Gastroesophageal sphincter (tissue), 4 donors: Measurements from ENCODE around the gene TSPAN9. TPM values are rescaled to one million over a fixed set of nuclear protein-coding genes. Genes with fewer than 3 reads are reported as not detected.

Experiments
- ATAC-seq: fragments of 150-250 bp; one replicate; pipeline ENCODE4 v1.9.1; 2016; ENCODE audit warnings: mild to moderate bottlenecking, moderate library complexity
- H3K27ac ChIP-seq, 4 donors: fragments of 200-600 bp; sonication (generic) in 3 of 4; 1 replicate in 3 of 4; 2 replicates in 1 of 4; pipeline ENCODE4 v1.5.1; 2016 to 2019
- H3K27me3 ChIP-seq: fragments of 200-600 bp; sonication (generic); one replicate; pipeline ENCODE4 v1.5.1; 2019
- H3K36me3 ChIP-seq, 2 donors: fragments of 200-600 bp; sonication (generic); one replicate each; pipeline ENCODE4 v1.5.1; 2019; ENCODE audit warnings: control low read depth in 1 of 2
- H3K4me1 ChIP-seq, 3 donors: fragments of 200-600 bp; sonication (generic); 1 replicate in 2 of 3; 2 replicates in 1 of 3; pipeline ENCODE4 v1.5.1; 2016 to 2019; ENCODE audit warnings: control low read depth in 2 of 3
- H3K4me3 ChIP-seq, 2 donors: fragments of 200-600 bp; sonication (generic); one replicate each; pipeline ENCODE4 v1.5.1; 2019; ENCODE audit warnings: mild to moderate bottlenecking in 1 of 2, moderate library complexity in 1 of 2
- H3K9me3 ChIP-seq, 3 donors: fragments of 200-600 bp; sonication (generic); one replicate each; pipeline ENCODE4 v1.5.1; 2017 to 2019; ENCODE audit warnings: control low read depth in 2 of 3
- EP300 ChIP-seq: sonication (generic); formaldehyde crosslinking; IDR thresholded peaks from one replicate; pipeline ENCODE4 v1.6.1; 2017; ENCODE audit warnings: antibody characterized with exemption, mild to moderate bottlenecking
- POLR2A ChIP-seq, 2 donors: fragments of 450-650 bp; IDR thresholded peaks; one replicate each; pipeline ENCODE4 v1.6.1; 2017; ENCODE audit warnings: antibody characterized with exemption in 2 of 2, mild to moderate bottlenecking in 2 of 2, moderate library complexity in 1 of 2
- POLR2AphosphoS5 ChIP-seq: sonication (generic); formaldehyde crosslinking; IDR thresholded peaks from one replicate; pipeline ENCODE4 v1.6.1; 2017; ENCODE audit warnings: antibody characterized with exemption
- WGBS, 2 donors: methylation state at CpG; one replicate each; pipeline ENCODE4 v1.1.5; 2018; ENCODE audit warnings: low coverage in 1 of 2; 5-methylcytosine and 5-hydroxymethylcytosine counted together
- total RNA-seq, 4 donors: library from RNA; depleted of rRNA; stranded (reverse); fragments of >200 nt; gene quantifications; one replicate each; pipeline ENCODE4 v1.1.0, GENCODE V29; 2016
- TF ChIP-seq, protein P1 (sequence below), 4 experiments: fragments of 200-600 bp in 2 of 4; fragments of 450-650 bp in 2 of 4; sonication (generic) in 1 of 4; IDR thresholded peaks; one replicate each; pipeline ENCODE4 v1.5.1; 2017 to 2019; ENCODE audit warnings: antibody characterized with exemption in 4 of 4, mild to moderate bottlenecking in 2 of 4, moderate library complexity in 2 of 4

Gene TSPAN9
- total RNA-seq, 4 donors from 2014 or later = 19.5 to 30.2 (median 26.0) TPM

DNA sequence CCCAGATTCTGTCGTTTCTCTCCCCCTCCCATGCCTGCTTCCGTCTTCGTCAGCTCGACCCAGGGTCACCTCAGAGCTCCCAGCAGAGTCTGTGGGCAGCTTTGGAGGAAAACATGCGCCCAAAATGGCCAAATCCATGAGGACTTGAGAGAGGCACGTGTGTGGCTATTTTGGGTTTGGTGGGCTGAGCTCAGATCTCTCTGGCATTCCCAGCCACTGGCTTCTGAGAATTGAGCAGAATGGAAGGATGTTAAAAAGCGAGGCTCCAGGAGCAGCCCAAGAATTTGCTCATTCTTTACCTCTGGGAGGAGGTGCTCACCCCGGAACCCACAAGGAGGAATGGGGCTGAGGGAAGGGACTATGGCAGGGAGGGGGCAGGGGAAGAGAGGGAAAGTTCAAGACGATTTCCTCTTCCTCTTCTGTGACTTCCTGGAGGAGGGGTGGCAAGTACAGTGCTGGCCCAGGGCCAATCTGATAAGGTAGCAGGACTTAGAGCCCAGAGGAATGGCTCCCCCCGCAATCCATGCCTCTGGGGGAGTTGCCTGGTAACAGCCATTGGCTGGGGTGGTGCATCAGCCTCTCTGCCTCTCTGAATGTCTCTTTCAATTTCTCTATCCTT, 20.1 kb downstream of the TSPAN9 start:
- TF ChIP-seq POLR2A (IDR thresholded peaks at IDR 0.05) = no peak
- peak; percentile 37 for TF ChIP-seq POLR2AphosphoS5
- peak overlapping the region in 1 of 2 donors; percentile 17 for H3K4me3 ChIP-seq
- peaks cover 0 to 44% (median 13%) of the 10 kb centered on the region in 3 donors for H3K4me1 ChIP-seq
- H3K27ac ChIP-seq = peak overlapping the region; percentile 8 to 74 (median 68)
- ATAC-seq = peak; percentile 71
- peaks cover 0 to 6% (median 0%) of the 10 kb centered on the region in 3 donors for H3K9me3 ChIP-seq
- H3K27me3 ChIP-seq = no peaks in the 10 kb centered on the region
- peaks cover 0 to 9% of the 10 kb centered on the region in 2 donors for H3K36me3 ChIP-seq
- 15 to 22% methylated on average over 3 to 5 of the region's 10 CpGs for WGBS, 2 donors

DNA sequence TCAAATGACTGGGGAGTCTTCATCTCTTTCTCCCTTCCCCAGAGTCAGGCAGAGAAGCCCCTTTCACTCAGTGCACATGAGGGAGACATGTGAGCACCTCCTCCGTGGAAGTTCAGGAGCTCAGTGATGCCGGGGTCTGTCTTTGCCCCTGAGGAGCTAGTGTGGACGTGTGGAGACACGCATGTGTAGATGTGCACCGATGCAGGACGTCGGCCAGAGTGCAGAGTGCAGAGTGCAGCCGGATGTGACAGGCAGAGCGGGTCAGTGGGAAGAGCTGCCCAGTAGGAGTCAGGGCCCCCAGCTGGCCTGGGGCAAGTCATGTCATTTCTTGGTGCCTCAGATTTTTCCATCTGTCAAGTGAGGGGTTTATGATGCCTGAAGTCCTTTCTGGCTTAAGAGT, 20.7 kb downstream of the TSPAN9 start:
- no peak for ATAC-seq
- Histone ChIP-seq H3K4me1 (peaks cover 0 to 47% (median 16%) of the 10 kb centered on the region in 3 donors), H3K36me3 (peaks cover 0 to 3% of the 10 kb centered on the region in 2 donors), H3K4me3 (peak overlapping the region in 1 of 2 donors; percentile 17), H3K27me3 (no peaks in the 10 kb centered on the region), H3K27ac (peak overlapping the region in 3 of 4 donors; percentile 63 to 74 (median 73)), H3K9me3 (peaks cover 0 to 6% (median 0%) of the 10 kb centered on the region in 3 donors)
- 62% methylated on average over 5 of the region's 9 CpGs; no CpG with 5 or more reads in 1 of the 2 donors for WGBS, 2 donors
- TF ChIP-seq, protein P1, sequence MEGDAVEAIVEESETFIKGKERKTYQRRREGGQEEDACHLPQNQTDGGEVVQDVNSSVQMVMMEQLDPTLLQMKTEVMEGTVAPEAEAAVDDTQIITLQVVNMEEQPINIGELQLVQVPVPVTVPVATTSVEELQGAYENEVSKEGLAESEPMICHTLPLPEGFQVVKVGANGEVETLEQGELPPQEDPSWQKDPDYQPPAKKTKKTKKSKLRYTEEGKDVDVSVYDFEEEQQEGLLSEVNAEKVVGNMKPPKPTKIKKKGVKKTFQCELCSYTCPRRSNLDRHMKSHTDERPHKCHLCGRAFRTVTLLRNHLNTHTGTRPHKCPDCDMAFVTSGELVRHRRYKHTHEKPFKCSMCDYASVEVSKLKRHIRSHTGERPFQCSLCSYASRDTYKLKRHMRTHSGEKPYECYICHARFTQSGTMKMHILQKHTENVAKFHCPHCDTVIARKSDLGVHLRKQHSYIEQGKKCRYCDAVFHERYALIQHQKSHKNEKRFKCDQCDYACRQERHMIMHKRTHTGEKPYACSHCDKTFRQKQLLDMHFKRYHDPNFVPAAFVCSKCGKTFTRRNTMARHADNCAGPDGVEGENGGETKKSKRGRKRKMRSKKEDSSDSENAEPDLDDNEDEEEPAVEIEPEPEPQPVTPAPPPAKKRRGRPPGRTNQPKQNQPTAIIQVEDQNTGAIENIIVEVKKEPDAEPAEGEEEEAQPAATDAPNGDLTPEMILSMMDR (IDR thresholded peaks at IDR 0.05) = no peak
- TF ChIP-seq EP300 (no peak), POLR2A (IDR thresholded peaks at IDR 0.05) (no peak), POLR2AphosphoS5 (no peak)

DNA sequence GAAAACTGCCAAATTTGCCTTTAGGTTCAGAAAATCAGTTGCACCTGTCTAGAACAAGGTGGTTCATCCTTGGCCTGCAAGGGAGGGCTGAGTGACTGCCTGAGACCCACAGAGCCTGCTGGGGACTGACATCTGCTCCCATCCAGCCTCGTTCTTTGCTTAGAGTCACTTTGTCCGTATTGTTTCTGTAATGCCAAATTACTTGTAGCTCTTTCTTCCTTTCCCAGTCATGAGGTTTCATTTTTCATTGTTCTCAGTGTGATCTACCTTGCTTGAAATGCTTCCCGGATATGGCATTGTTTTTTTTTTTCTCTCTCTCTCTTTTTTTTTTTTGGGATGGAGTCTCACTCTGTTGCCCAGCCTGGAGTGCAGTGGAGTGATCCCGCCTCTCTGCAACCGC, 21.3 kb downstream of the TSPAN9 start:
- H3K9me3 ChIP-seq = peaks cover 0 to 6% (median 0%) of the 10 kb centered on the region in 3 donors
- H3K36me3 ChIP-seq = no peaks in the 10 kb centered on the region
- TF ChIP-seq POLR2AphosphoS5 (no peak), EP300 (no peak), POLR2A (IDR thresholded peaks at IDR 0.05) (no peak)
- TF ChIP-seq, protein P1 (IDR thresholded peaks at IDR 0.05) = no peak
- 67 to 71% methylated on average over 4 to 5 of the region's 5 CpGs for WGBS, 2 donors
- peak overlapping the region in 3 of 4 donors; percentile 63 to 74 (median 73) for H3K27ac ChIP-seq
- no peaks in the 10 kb centered on the region for H3K27me3 ChIP-seq
- peaks cover 0 to 52% (median 18%) of the 10 kb centered on the region in 3 donors for H3K4me1 ChIP-seq
- no peak for ATAC-seq
- H3K4me3 ChIP-seq = no peak overlapping the region

DNA sequence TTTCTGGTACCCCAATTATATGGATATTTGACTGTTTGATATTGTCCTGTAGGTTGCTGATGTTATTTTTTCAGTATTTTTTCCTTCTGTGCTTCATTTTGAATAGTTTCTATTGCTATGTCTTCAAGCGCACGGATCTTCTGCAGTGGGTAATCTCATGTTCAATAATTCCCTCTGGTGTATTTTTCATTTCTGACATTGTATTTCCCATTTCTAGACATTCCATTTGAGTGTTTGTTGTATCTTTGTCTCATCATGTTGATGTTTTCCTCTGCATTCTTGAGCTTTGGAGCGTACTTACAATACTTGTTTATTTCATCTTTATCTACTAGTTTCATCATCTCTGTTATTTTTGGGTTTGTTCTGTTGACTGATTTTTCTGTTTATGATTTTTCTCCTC, 22.0 kb downstream of the TSPAN9 start:
- Histone ChIP-seq H3K4me1 (peaks cover 0 to 59% (median 19%) of the 10 kb centered on the region in 3 donors), H3K4me3 (no peak overlapping the region), H3K9me3 (peaks cover 0 to 6% (median 0%) of the 10 kb centered on the region in 3 donors), H3K36me3 (no peaks in the 10 kb centered on the region), H3K27ac (no peak overlapping the region), H3K27me3 (no peaks in the 10 kb centered on the region)
- TF ChIP-seq, protein P1 (IDR thresholded peaks at IDR 0.05) = no peak
- TF ChIP-seq POLR2A (IDR thresholded peaks at IDR 0.05) (no peak), POLR2AphosphoS5 (no peak), EP300 (no peak)
- WGBS, 2 donors = 93 to 95% methylated on average over 3 of the region's 3 CpGs
- ATAC-seq = no peak

DNA sequence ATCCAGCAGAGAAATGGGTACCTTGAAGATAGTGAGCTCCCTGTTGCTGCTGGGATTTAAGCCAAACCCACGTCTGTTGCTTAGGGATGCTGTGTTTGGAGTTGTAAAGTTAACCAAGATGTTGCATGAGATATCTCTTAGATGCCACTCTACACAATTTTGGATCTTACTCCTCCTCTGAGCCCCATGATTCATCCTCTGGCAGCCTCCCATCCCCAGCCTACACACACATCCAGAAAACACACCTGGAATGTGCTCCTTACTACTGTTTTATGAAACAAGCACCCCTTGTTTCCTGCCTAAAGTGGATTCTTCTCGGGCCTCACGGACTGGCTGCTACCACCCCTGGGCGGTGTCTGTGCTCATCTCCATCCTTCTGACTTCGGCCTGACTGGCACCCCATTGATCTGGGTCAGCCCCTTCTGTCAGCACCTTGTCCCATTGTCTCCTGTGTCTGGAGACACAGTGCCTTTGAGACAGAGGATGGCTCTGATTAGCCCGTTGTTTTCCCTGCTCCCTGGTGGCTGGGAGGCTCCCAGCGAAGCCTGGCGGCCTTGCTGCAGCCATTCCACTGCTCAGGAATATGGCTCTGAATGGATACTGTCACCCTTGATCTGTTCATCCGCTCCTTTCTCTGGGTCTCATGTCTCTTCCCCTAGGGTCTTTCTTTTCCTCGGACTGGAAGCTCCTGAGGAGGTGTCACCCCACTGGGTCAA, 24.3 kb downstream of the TSPAN9 start:
- no peak for ATAC-seq
- Histone ChIP-seq H3K27me3 (no peaks in the 10 kb centered on the region), H3K9me3 (peaks cover 0 to 6% (median 0%) of the 10 kb centered on the region in 3 donors), H3K36me3 (no peaks in the 10 kb centered on the region), H3K27ac (no peak overlapping the region), H3K4me1 (peaks cover 0 to 67% (median 23%) of the 10 kb centered on the region in 3 donors), H3K4me3 (no peak overlapping the region)
- no peak for TF ChIP-seq EP300
- TF ChIP-seq, protein P1 (IDR thresholded peaks at IDR 0.05) = no peak
- WGBS, 2 donors = 75 to 85% methylated on average over 9 to 10 of the region's 10 CpGs
